ENCODE data around the gene ZNF136.

Gene ZNF136

DNA sequence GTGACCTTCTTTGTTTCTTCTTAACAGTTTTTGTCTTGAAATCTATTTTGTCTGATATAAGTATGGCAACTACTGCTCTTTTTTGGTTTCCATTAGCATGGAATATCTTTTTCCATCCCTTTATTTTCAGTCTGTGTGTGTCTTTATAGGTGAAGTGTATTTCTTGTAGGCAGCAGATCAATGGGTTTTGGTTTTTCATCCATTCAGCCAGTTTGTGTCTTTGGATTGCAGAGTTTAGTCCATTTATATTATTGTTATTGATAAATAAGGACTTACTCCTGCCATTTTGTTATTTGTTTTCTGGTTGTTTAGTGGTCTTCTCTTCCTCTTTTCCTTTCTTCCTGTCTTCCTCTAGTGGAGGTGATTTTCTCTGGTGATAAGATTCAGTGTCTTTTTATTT is 54.4 kb downstream of the ZNF136 start:
- TF ChIP-seq FOXP2 (optimal IDR thresholded peaks at IDR 0.05; ENCODE audit: borderline replicate concordance, extremely low read depth, extremely low read length, insufficient read depth) (no peak), TAF1 (IDR thresholded peaks at IDR 0.05; ENCODE audit: borderline replicate concordance, insufficient read depth, low read length) (no peak), POLR2AphosphoS5 (IDR thresholded peaks at IDR 0.05; ENCODE audit: low read depth, low read length) (no peak), SIN3A (IDR thresholded peaks at IDR 0.05; ENCODE audit: borderline replicate concordance, insufficient read depth, low read length) (no peak)
- TF ChIP-seq, protein P1, sequence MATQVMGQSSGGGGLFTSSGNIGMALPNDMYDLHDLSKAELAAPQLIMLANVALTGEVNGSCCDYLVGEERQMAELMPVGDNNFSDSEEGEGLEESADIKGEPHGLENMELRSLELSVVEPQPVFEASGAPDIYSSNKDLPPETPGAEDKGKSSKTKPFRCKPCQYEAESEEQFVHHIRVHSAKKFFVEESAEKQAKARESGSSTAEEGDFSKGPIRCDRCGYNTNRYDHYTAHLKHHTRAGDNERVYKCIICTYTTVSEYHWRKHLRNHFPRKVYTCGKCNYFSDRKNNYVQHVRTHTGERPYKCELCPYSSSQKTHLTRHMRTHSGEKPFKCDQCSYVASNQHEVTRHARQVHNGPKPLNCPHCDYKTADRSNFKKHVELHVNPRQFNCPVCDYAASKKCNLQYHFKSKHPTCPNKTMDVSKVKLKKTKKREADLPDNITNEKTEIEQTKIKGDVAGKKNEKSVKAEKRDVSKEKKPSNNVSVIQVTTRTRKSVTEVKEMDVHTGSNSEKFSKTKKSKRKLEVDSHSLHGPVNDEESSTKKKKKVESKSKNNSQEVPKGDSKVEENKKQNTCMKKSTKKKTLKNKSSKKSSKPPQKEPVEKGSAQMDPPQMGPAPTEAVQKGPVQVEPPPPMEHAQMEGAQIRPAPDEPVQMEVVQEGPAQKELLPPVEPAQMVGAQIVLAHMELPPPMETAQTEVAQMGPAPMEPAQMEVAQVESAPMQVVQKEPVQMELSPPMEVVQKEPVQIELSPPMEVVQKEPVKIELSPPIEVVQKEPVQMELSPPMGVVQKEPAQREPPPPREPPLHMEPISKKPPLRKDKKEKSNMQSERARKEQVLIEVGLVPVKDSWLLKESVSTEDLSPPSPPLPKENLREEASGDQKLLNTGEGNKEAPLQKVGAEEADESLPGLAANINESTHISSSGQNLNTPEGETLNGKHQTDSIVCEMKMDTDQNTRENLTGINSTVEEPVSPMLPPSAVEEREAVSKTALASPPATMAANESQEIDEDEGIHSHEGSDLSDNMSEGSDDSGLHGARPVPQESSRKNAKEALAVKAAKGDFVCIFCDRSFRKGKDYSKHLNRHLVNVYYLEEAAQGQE (IDR thresholded peaks at IDR 0.05; ENCODE audit: insufficient read depth in 1 of 2, low read depth in 2 of 2, low read length in 2 of 2) = no peak

DNA sequence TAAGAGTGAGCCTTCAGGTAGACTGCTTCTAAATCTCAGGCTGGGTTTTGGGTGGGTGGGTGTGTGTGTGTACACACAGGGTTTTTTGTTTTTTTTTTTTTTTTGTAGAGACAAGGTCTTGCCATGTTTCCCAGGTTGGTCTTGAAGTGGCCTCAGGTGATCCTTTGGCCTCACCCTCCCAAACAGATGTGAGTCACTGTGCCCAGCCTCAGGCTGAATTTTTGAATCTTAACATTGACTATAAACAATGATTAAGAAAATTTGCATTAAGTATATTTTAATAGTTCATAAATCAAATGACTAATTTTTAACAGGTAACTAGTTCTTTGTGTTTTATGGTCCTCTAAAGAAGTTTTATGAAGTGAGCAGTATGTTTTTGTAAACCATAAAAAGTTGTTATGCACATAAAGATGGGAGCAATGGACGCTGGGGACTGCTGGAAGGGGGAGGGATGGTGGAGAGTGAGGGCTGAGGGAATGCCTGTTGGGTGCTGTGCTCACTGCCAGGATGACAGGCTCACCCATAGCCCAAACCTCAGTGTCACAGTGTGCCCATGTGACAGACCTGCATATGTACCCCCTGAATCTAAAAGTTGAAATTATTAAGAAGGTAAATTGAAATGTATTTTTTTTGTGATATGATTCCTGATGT is 60.2 kb downstream of the ZNF136 start:
- TF ChIP-seq, protein P1 (IDR thresholded peaks at IDR 0.05; ENCODE audit: insufficient read depth in 1 of 2, low read depth in 2 of 2, low read length in 2 of 2) = no peak
- TF ChIP-seq SIN3A (IDR thresholded peaks at IDR 0.05; ENCODE audit: borderline replicate concordance, insufficient read depth, low read length) = no peak
- no peak for TF ChIP-seq FOXP2 (optimal IDR thresholded peaks at IDR 0.05; ENCODE audit: borderline replicate concordance, extremely low read depth, extremely low read length, insufficient read depth)
- TF ChIP-seq TAF1 (IDR thresholded peaks at IDR 0.05; ENCODE audit: borderline replicate concordance, insufficient read depth, low read length) = no peak
- no peak for TF ChIP-seq POLR2AphosphoS5 (IDR thresholded peaks at IDR 0.05; ENCODE audit: low read depth, low read length)

DNA sequence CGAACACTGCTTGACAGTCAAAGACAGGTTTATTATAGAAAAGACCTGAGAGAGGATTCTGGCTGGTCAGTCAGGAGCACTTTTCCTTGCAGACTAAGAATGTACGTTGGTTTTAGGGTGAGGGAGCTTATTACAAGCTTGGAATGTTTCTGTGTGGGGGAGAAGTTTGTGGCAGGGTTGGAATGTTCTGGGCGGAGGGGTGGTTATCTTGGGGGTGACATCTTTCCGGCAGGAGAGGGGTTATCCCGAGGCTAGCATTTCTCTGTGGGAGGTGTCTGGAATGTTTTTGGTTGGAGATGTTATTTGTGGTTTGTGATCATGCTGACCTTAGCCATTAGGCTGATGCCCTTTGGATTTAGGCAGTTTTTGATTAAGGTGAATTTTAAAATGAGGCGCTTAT is 61.8 kb downstream of the ZNF136 start:
- TF ChIP-seq, protein P1 (IDR thresholded peaks at IDR 0.05; ENCODE audit: insufficient read depth in 1 of 2, low read depth in 2 of 2, low read length in 2 of 2) = no peak
- TF ChIP-seq TAF1 (IDR thresholded peaks at IDR 0.05; ENCODE audit: borderline replicate concordance, insufficient read depth, low read length) (no peak), FOXP2 (optimal IDR thresholded peaks at IDR 0.05; ENCODE audit: borderline replicate concordance, extremely low read depth, extremely low read length, insufficient read depth) (no peak), SIN3A (IDR thresholded peaks at IDR 0.05; ENCODE audit: borderline replicate concordance, insufficient read depth, low read length) (no peak), POLR2AphosphoS5 (IDR thresholded peaks at IDR 0.05; ENCODE audit: low read depth, low read length) (no peak)

DNA sequence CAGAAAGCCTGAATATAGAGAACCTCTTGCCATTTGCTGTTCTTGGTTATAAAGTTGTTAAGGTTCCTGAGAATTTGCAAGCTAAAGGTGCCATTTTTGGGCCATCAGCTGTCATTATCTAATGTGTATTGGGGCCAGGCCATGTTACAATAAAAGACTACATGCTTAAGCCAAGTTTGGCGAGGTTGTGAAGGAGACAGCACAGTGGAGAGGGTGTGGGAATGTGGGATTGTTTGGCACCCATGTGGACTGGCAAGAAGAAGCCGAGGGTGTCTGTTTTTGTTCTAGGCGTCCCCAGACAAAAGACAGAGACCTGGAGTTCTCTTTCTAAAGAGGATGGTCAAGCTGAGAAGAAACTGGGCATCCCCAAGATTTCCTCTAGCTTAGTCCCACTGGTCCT is 67.1 kb downstream of the ZNF136 start:
- TF ChIP-seq POLR2AphosphoS5 (IDR thresholded peaks at IDR 0.05; ENCODE audit: low read depth, low read length) = no peak
- no peak for TF ChIP-seq TAF1 (IDR thresholded peaks at IDR 0.05; ENCODE audit: borderline replicate concordance, insufficient read depth, low read length)
- TF ChIP-seq SIN3A (IDR thresholded peaks at IDR 0.05; ENCODE audit: borderline replicate concordance, insufficient read depth, low read length) = no peak

DNA sequence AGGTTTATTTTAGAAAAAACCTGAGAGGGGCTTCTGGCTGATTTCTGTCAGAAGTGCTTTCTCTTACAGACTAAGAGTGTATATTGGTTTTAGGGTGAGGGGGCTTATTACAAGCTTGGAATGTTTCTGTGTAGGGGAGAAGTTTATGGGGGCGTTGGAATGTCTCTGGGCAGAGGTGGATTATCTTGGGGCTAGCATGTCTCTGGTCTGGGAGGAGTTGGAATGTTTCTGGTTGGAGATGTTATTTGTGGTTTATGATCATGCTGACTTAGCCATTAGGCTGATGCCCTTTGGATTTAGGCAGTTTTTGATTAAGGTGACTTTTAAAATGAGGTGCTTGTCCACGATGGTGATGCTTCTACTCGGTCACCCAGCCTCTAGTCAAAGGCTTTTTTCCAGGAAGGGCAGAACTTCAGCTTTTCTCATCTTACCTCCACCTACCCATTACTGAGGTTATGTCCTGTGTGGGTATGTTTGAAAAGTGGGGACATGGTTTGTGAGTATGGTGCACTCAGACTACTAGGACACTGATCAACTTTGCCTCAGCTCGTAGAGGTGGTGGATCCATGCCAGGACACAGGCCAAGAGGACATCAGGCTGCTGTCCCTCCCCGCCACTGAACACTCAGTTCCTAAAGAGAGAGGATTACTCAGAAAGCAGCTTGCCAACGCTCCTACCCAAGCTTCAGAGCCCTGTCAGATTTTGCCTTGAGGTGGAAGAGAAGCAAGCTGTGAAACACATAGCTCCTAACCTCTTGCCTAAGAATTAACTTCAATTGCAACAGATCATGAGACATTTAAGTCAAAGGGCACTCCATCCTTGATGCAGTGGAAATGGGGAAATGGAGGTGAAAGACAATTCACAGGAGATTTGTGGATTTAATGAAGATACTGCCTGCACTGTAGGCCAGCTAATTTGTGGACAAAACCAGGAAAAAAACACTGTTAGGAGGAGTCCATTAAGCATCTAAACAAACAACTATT is 68.1 kb downstream of the ZNF136 start:
- no peak for TF ChIP-seq POLR2AphosphoS5 (IDR thresholded peaks at IDR 0.05; ENCODE audit: low read depth, low read length)
- TF ChIP-seq TAF1 (IDR thresholded peaks at IDR 0.05; ENCODE audit: borderline replicate concordance, insufficient read depth, low read length) = no peak
- TF ChIP-seq, protein P1 (IDR thresholded peaks at IDR 0.05; ENCODE audit: insufficient read depth in 1 of 2, low read depth in 2 of 2, low read length in 2 of 2) = no peak

Measured in PFSK-1 (cell line).